ENCODE measurements around the gene DGKK.
A peak's percentile ranks its signal among the peaks of the same experiment; 100 is the strongest.

Gene DGKK

GRCh38 chrX:50470103-50471031 is at the start of gene DGKK:
Gene DGKK (minus strand): TSS chrX:50470825. CDS start chrX:50470678, 147 bp downstream.
- peak; percentile 12 for DNase-seq (ENCODE audit: low read depth, low spot score)

- DNase-seq (ENCODE audit: low read depth, low spot score) = no peak
Observed at GRCh38 chrX:50514811-50515210, 44.2 kb upstream of the DGKK start.

DNA sequence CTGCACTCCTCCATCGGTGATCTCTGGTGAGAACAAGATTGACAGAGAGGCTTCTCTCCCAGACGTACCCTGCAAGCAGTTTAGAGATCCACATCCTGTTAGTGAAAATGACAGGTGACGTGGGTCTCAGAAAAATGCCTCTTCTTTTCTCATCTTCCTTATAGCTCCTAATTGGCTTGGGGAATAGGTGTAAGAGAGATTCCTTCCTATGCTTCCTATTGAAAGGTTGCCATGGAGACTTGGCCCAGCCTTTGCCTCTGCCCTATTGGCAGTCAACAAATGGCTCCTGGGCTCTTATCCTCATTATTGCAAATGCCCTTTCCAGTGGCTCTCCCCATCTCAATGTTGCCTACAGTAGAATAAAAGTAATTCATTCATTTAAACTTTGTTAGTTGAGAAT is 26.5 kb upstream of the DGKK start:
- DNase-seq (ENCODE audit: low read depth, low spot score) = no peak

GRCh38 chrX:50495616-50496015 is 25.0 kb upstream of the DGKK start:
- peak; percentile 57 for DNase-seq (ENCODE audit: low read depth, low spot score)

- DNase-seq (ENCODE audit: low read depth, low spot score) = no peak
Observed at GRCh38 chrX:50492720-50493119, 22.1 kb upstream of the DGKK start.

- DNase-seq (ENCODE audit: low read depth, low spot score) = no peak
Observed at GRCh38 chrX:50484662-50485061, 14.0 kb upstream of the DGKK start.

DNA sequence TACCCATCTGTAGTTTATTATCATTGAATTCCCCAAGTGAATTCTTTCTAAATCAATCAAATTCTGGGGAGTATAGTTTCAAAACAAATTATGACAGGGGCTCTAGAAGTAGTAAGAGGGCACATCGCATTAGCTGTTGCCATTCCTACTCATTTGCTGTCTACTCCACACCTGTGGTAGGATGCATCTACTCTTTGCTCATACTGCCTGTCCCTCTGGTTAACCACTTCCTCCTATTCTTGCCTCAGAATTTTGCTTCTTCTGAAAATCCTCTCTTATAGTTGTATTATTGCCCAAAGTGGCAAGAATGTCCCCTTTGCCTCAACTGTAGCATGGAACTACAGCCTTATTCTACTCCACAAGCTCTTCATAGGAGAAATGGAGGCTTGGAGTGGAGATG is 12.7 kb upstream of the DGKK start:
- no peak for DNase-seq (ENCODE audit: low read depth, low spot score)

DNA sequence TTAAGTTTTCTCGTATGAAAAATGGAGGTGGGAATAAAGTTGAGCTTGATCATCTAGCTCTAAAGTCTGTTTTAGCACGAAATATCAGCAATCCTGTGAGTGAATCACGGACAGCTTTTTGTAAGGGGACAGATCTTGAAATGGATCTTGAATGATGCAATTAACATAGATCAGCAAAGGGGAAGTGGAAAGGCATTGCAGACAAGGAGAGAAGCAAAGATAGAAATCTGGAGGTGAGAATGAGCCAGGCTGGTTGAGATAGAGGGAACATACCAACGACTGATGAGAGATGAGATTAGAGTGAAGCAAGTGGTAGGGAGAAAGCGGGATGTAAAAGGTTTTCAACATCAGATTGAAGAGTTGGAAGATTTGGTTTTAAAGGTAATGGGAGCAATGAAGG is 4.6 kb upstream of the DGKK start:
- DNase-seq (ENCODE audit: low read depth, low spot score) = no peak

DNA sequence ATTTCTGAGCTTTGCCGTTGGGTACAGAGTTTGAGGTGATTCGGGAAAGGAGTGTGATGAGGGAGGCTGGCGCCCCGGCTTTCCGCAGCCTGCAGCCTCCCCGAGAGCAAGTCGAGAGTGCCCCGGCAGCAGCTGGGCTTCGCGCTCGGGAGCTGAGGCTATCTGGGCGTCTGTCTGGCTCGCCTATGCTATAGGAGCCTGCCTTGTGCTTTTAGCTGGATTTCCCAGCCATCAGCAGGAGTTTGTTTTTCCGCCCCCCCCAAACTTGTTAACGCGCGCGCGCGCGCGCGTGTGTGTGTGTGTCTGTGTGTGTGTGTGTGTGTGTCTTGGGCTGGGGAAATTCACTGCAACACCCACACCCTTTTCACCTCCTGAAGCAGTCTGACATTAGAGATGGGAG is 765 bp upstream of the DGKK start:
- no peak for DNase-seq (ENCODE audit: low read depth, low spot score)

DNA sequence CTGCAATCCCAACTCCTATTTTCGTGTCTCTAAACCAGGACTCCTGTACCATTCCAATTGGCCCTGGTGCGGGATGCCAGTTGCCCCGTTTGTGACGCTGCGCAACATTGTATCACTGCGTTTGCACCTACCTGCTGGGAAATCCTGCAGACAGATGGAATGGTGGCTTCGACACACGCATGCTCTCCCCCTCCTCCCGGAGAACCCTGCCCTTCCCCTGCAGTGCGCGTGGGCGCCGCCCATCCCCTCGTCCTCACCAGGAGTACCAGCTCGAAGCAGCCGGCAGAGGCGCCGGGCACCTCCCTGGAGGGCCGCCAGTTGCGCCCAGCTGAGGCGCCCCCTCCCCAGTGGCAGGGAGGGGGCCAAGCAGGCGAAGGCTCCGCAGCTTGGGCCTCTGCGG is 1.4 kb downstream of the DGKK start:
- DNase-seq (ENCODE audit: low read depth, low spot score) = no peak

DNA sequence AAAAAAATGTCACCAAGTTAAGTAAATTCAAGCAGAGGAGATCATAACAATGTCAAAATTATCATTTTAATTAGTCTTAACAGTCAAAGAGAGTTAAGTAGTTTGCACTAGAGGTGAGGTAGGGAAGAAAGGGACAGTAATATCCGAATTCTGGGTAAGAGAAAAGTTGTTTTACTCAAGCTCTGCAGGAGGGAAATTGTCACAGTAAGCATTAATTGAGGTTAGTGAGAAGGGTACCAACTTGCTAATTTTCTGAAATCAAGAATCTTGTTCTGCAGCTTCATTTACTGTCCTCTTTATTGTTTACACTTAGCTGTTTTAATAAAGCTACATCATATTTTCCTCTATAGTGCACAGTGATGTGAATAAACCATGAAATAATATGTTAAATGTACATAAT is 11.0 kb downstream of the DGKK start:
- DNase-seq (ENCODE audit: low read depth, low spot score) = no peak

GRCh38 chrX:50458483-50458882 is 12.1 kb downstream of the DGKK start:
- DNase-seq (ENCODE audit: low read depth, low spot score) = no peak

DNA sequence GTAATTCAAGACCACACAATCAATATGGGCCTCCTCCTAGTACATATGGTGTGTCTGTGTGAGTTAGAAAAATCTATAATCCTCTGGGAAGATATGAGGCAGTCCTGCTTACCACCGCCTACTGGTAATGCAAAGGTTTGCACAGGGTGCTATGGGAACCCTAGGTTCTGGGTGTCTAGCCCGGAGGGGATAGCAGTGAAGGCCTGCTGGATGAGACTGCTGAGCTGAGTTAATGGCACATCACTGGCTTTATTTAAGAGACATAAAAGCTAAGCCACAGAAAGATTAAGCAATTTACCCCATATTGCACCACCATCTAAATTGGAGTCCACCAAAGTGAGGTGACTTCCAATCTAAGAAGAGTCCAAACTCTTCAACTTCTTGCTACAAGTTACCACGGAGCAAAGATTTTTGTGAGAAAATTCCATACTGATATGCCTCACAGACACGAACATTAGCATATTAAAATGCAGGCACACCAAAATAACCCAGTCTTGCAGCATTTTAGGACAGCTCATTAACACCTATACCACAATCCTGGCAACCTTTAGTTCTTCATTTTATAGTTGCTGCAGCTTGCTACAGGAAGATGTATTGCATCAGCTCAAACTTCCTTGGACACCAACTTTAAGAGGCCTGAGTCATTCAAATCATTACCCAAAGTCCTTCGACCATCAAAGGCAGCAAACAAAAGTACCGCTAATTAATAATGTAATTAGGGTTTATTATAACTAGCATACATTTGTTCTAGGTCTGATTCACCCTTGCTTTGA is 13.7 kb downstream of the DGKK start:
- DNase-seq (ENCODE audit: low read depth, low spot score) = no peak

DNA sequence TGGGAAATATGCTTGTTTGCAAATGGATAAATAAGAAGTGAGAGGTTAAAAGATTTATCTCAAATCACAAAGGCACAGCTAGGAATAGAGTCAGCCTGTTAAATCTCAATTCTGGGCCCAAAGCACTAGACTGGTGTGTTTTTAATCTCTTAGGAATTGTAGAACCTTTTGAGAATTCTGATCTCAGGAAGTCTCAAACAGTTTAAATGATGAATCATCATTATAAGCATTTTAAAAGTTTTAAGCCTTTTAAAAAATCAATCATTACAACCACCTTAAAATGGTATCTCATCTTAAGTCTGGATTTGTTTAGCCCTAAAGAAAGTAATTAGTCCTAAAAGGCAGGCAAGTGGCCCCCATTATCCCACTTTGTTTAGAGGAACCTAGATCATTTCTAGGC is 17.8 kb downstream of the DGKK start:
- DNase-seq (ENCODE audit: low read depth, low spot score) = no peak

- no peak for DNase-seq (ENCODE audit: low read depth, low spot score)
Observed at GRCh38 chrX:50450324-50450723, 20.3 kb downstream of the DGKK start.

DNA sequence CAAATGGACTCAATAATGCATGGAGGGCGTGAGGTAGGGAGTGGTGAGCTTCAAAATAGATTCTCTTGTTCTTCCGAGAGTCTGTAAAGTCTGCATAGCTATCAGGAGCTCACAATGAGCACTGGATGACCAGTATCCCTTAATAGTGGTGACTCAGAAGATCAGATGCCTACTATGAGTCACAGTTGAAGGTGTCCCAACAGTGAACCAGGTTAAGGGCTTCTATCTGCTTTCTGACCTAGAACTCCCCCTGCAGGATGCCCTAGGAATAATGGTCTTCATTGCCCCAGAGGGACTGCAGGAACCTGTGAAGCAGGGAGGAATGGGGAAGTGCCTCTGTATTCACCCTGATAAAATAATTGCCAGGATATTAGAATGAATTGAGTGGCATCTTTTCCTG is 22.1 kb downstream of the DGKK start:
- no peak for DNase-seq (ENCODE audit: low read depth, low spot score)

DNA sequence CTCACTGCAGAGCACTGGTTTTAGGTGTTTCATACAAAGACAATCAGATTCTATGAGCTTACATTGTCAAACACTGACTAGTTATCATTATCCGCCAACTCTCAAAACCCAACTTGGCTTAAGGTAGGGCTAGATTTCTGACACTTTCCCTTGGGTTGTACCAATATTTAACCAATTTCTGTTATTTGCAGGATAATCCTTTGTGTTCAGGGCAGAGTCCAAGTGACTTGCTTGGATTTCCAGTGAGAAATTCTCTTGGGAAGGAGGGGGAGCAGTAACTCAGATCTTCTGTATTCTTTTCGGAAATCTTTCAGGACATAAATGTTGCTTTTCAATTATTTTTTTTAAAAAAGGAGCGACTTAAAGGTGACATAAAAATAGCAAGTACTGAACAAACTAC is 23.1 kb downstream of the DGKK start:
- DNase-seq (ENCODE audit: low read depth, low spot score) = no peak

- no peak for DNase-seq (ENCODE audit: low read depth, low spot score)
Observed at GRCh38 chrX:50442426-50443116, 28.1 kb downstream of the DGKK start.

- DNase-seq (ENCODE audit: low read depth, low spot score) = no peak
Observed at GRCh38 chrX:50436797-50437196, 33.8 kb downstream of the DGKK start.

DNA sequence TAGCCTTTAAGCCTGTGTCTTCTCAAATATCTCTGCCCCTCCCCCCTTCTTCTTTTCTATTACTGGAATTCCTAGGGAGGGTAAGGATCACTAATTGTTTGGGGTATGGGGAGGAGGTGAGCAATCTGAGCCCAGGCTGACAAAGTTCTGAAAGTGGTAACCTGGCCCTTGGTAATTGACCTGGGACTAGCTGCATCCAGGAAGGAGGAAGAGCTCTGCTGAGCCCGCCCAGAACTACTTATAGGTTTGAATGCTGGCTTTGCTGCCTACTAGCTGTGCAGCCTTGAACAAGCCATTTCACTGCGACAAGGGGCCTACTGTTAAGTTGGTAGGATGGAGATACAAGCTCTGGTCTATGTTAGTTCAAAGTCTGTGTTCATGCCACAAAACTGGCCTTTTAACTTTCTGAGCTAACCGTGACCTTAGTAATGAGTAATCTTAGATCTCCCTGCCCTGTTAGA is 37.8 kb downstream of the DGKK start:
- DNase-seq (ENCODE audit: low read depth, low spot score) = no peak

DNA sequence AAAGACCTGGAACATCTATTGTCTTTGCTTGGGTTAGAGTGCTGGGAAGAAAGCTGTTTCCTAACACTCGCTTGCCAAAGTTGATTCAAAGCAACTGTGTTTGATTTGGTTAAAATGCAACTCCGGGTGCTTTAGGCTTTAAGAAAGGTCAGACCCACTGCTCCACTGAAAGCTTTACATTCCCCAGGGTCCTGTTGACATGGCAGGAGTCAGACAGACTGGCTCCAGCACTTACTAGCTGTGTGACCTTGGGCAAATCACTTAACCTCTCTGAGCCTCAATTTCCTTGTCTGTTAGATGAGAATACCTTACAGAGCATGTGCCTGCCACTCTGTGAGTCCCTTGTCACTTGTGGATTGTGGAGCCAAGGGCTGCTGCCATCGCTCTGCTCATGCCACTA is 39.0 kb downstream of the DGKK start:
- DNase-seq (ENCODE audit: low read depth, low spot score) = no peak

DNA sequence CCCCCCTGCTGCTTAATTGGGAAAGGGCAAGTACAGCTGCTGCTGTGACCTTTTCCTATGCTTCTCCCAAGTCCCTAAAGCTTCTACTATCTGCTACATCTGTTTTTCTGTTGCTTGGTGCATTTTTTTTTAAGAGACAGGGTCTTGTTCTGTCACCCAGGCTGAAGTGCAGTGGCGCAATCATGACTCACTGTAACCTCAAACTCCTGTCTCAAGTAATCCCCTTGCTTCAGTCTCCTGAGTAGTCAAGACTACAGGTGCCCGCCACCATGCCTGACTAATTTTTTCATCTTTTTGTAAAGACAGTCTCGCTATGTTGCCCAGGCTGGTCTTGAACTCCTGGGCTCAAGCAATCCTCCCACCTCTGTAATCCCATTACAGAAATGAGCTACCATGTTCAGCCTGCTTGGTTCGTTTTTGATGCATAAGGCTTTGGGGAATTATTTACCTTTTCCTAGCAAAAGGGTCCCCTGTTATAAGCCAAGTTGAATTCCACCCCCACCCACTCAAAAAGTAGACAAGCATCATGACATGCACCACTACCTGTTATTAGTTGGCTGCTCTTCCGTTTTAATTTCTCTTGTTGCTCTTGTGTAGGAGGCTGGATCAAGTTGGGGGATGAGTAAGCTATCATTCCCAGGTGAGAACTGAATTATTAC is 39.6 kb downstream of the DGKK start:
- DNase-seq (ENCODE audit: low read depth, low spot score) = no peak

Measured in astrocyte of the hippocampus (primary cell).